ENCODE measurements around the gene CEP55.

CEP55 gene

DNA sequence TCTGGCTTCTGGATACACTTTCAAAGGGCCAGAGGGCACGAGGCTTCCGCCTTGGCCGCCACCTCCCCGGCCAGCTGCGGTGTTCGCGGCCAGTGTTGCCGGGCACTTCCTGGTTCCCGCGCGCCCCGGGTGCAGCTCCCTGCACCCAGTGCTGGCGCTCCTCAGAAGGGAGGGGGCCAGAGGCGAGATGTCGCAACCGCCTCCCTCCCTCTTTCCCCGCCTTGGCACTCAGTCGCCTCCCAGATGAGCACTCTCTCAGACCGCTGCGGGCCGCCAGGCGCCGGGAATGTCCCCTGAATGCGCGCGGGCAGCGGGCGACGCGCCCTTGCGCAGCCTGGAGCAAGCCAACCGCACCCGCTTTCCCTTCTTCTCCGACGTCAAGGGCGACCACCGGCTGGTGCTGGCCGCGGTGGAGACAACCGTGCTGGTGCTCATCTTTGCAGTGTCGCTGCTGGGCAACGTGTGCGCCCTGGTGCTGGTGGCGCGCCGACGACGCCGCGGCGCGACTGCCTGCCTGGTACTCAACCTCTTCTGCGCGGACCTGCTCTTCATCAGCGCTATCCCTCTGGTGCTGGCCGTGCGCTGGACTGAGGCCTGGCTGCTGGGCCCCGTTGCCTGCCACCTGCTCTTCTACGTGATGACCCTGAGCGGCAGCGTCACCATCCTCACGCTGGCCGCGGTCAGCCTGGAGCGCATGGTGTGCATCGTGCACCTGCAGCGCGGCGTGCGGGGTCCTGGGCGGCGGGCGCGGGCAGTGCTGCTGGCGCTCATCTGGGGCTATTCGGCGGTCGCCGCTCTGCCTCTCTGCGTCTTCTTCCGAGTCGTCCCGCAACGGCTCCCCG is 70.2 kb downstream of the CEP55 start, which contains the start of gene FFAR4:
TSS of gene FFAR4 (plus strand) at position 231 of the 842 bp plus-strand sequence. CDS start at position 287, 56 bp downstream.
- DNase-seq (ENCODE audit: low read depth) = no peak

DNA sequence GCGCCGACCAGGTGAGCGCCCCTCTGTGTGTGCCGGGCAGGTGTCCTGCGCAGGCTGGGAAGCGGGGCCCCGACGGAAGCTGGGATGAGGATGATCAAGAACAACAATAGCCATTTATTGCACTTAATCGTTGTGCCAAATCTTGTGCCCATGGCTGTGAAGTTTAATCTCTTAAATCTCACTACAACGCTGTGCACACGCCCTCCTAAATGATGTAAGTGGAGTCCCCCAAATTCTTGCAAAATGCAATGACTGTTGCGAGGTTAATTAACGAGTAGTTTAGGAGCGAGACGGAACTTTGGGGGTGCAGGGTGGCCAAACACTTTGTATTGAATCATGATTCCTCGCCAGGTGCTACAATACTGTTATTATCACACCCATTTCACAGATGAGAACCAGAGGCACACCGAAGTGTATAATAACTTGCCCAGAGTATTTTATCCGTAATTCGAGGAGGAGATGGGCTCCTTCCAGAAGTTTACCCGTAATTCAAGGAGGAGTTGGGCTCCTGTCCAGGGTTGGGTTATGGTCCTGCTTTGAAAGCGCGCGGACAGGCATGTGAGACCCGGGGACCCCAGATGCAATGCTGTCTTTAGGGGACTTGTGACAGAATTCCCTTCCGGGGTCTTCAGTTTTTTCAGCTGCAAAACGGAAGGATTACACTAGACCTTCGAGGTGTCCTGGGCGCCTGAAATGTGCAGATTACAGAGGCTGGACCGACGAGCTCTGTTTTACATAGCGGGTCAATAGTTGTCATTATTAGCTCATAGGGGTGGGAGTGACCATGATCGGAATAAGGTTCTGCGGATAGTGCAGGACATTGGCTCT is 71.1 kb downstream of the CEP55 start:
- DNase-seq (ENCODE audit: low read depth) = no peak

DNA sequence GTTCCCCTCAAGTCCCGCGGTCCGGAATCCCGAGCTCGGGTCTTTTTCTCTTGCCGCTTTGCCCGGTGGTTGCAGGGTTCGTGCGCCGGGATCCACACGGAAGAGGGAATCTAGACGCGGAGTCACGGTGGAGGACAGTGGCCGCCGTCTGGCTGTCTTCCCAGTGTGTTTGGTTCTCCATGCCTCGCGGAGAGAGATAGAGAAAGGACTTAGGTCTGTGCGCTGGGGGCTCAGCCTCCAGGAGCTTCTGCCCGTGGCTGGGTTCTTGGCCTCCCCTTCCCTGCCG is 71.6 kb downstream of the CEP55 start:
- no peak for DNase-seq (ENCODE audit: low read depth)

DNA sequence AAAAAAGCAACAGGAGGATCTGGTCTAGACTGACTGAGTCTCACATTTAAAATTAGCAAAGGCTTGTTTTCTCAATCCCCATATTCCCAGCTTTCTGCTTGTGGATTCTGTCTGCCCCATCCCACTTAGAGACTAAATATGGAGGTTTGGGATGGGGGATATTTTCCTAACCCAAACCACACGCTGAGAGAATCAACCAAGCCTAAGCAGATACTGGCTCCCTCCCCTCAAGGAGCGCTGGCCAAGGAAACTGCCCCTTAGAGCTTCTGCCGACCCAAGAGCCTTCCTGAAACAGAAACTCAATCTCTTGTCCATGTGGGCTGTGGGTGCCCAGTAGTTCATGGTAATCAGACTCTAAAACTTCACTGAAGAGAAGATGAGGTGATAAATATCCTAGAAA is 74.0 kb downstream of the CEP55 start:
- DNase-seq (ENCODE audit: low read depth) = no peak

DNA sequence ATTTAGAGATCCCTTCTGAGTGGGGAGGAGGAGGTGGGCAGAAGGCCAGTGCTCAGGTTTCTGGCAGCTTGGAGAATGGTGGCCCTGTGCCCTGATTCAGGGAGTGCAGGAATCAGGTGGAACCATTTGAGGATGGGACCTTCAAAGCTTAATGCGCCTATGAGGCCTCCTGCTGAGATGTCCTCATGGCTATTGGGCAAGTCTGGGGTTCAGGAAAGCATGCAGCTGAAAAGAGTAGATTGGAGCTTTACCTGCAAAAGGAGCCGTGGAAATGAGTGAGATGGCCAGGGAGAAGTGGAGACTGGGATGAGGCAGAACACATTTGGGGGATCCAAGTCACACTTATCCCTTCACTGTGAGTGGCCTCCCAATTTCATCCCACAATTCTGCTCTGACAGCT is 76.2 kb downstream of the CEP55 start:
- no peak for DNase-seq (ENCODE audit: low read depth)

GRCh38 chr10:93573051-93573909 is 76.9 kb downstream of the CEP55 start:
- no peak for DNase-seq (ENCODE audit: low read depth)

DNA sequence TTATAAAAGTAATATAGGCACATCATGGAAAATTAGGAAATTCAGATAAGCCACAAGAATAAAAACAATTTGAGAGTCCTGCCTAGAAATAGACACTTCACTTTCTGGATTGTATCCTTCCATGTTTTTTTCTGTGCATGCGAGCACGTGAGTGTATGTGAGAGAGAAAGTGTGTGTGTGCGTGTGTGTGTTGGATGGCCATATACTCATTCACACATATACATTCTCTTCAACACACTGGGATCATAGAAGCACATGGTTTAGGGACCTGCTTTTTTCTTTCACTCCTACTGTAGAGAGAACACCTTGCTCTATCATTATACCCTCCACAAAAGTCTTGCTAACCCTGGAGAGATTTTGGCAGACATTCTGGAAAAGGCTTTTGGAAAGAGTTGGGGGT is 77.5 kb downstream of the CEP55 start:
- no peak for DNase-seq (ENCODE audit: low read depth)

DNA sequence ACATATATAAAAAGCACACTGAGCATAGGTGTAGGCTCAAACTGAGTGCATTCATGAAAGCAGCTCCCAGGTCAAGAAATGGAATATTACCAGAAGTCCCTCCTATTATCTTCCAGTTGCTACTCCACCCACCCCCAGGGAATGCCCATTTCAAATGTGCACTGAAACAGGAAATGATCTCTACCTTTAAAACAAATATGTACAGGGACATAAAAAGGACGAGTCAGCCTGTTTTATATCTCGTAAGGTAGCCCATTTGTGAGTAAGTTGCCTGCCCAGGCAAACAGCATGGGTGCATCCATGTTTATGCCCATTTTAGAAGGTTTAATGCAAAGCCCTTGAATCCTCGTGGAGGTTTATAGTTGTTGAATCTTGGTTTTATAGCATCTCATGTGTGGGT is 80.5 kb downstream of the CEP55 start:
- no peak for DNase-seq (ENCODE audit: low read depth)

DNA sequence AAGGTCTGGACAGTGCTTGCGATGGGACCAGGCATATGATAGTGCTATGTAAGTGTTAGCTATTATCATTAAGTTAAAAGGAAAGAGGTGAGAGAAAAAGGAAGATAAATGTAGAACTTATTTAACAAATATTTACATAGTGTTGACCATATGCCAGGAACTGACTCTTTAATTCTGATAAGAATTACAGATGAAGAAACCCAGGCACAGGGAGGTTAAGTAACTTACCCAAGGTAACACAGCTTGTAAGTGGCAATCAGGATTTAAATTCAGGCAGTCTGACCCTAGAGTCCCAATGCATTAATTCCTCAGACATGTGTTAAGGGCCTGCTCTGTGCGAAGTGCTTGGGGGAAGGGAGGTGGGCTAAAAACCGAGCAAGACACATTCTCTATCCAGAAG is 81.2 kb downstream of the CEP55 start:
- DNase-seq (ENCODE audit: low read depth) = no peak
